Measurements from ENCODE around the gene CSNK1G2. TPM values are rescaled to one million over a fixed set of nuclear protein-coding genes. Genes with fewer than 3 reads are reported as not detected.

CSNK1G2 gene
- total RNA-seq, 2 donors from 2014 or later = 28.0 to 34.6 TPM

GRCh38 chr19:1914826-1915341 lies 26.1 kb upstream of the CSNK1G2 start:
- DNase-seq (no peak), ATAC-seq (no peak)
- intact Hi-C loops (cut with DNase I) = no loop called here

GRCh38 chr19:1917146-1917545 lies 23.8 kb upstream of the CSNK1G2 start:
- ATAC-seq (no peak), DNase-seq (no peak)
- intact Hi-C loops (cut with DNase I) = no loop called here

GRCh38 chr19:1917926-1918325 lies 23.0 kb upstream of the CSNK1G2 start:
- ATAC-seq (no peak), DNase-seq (no peak)
- intact Hi-C loops (cut with DNase I) = no loop called here

GRCh38 chr19:1918975-1919374 lies 22.0 kb upstream of the CSNK1G2 start:
- intact Hi-C loops (cut with DNase I) = no loop called here
- no peak for DNase-seq
- ATAC-seq = no peak

- DNase-seq (no peak), ATAC-seq (no peak)
- intact Hi-C loops (cut with DNase I) = loop anchor here (10.0 kb wide), 1 partner anchor 154 kb away; no protein-coding TSS in a partner anchor
Observed at GRCh38 chr19:1920644-1921043, 20.3 kb upstream of the CSNK1G2 start.

GRCh38 chr19:1921326-1921725 lies 19.6 kb upstream of the CSNK1G2 start:
- no peak for ATAC-seq
- intact Hi-C loops (cut with DNase I) = loop anchor here (10.0 kb wide), 1 partner anchor 153 kb away; no protein-coding TSS in a partner anchor
- DNase-seq = no peak

- ATAC-seq (no peak), DNase-seq (no peak)
- intact Hi-C loops (cut with DNase I) = loop anchor here (10.0 kb wide), 1 partner anchor 153 kb away; no protein-coding TSS in a partner anchor
Observed at GRCh38 chr19:1921825-1922224, 19.1 kb upstream of the CSNK1G2 start.

- no peak for ATAC-seq
- no peak for DNase-seq
- intact Hi-C loops (cut with DNase I) = loop anchor here (10.0 kb wide), 1 partner anchor 152 kb away; no protein-coding TSS in a partner anchor
Observed at GRCh38 chr19:1922803-1923202, 18.2 kb upstream of the CSNK1G2 start.

GRCh38 chr19:1923319-1923718 lies 17.7 kb upstream of the CSNK1G2 start:
- no peak for DNase-seq
- intact Hi-C loops (cut with DNase I) = loop anchor here (10.0 kb wide), 1 partner anchor 151 kb away; no protein-coding TSS in a partner anchor
- peak in 1 of 2 donors; percentile 42 for ATAC-seq

- DNase-seq = no peak
- no peak for ATAC-seq
- intact Hi-C loops (cut with DNase I) = loop anchor here (10.0 kb wide), 1 partner anchor 150 kb away; no protein-coding TSS in a partner anchor
Observed at GRCh38 chr19:1924320-1924961, 16.5 kb upstream of the CSNK1G2 start.

- DNase-seq (no peak), ATAC-seq (no peak)
- intact Hi-C loops (cut with DNase I) = loop anchor here (10.0 kb wide), 1 partner anchor 149 kb away; no protein-coding TSS in a partner anchor
Observed at GRCh38 chr19:1925544-1925943, 15.4 kb upstream of the CSNK1G2 start.

- ATAC-seq (peak; percentile 91 to 93), DNase-seq (peak; percentile 84)
- intact Hi-C loops (cut with DNase I) = loop anchor here (10.0 kb wide), 1 partner anchor 146 kb away; no protein-coding TSS in a partner anchor
Observed at GRCh38 chr19:1929021-1929742, 11.8 kb upstream of the CSNK1G2 start.

- ATAC-seq (no peak), DNase-seq (no peak)
- intact Hi-C loops (cut with DNase I) = no loop called here
Observed at GRCh38 chr19:1931445-1931844, 9.5 kb upstream of the CSNK1G2 start.

- intact Hi-C loops (cut with DNase I) = no loop called here
- DNase-seq (no peak), ATAC-seq (no peak)
Observed at GRCh38 chr19:1932395-1932794, 8.6 kb upstream of the CSNK1G2 start.

- ATAC-seq (no peak), DNase-seq (no peak)
- intact Hi-C loops (cut with DNase I) = no loop called here
Observed at GRCh38 chr19:1933244-1933643, 7.7 kb upstream of the CSNK1G2 start.

GRCh38 chr19:1933942-1934341 lies 7.0 kb upstream of the CSNK1G2 start:
- DNase-seq = no peak
- no peak for ATAC-seq
- intact Hi-C loops (cut with DNase I) = no loop called here

- intact Hi-C loops (cut with DNase I) = no loop called here
- no peak for ATAC-seq
- DNase-seq = peak; percentile 52
Observed at GRCh38 chr19:1935484-1936208, 5.3 kb upstream of the CSNK1G2 start.

- ATAC-seq = no peak
- intact Hi-C loops (cut with DNase I) = no loop called here
- no peak for DNase-seq
Observed at GRCh38 chr19:1936430-1936829, 4.5 kb upstream of the CSNK1G2 start.

- no peak for DNase-seq
- ATAC-seq = no peak
- intact Hi-C loops (cut with DNase I) = no loop called here
Observed at GRCh38 chr19:1936916-1937610, 3.9 kb upstream of the CSNK1G2 start.

Measured in left cardiac atrium (tissue), 4 donors.